BJ (cell line): ENCODE measurements around the gene MEMO1. TPM values are rescaled to one million over a fixed set of nuclear protein-coding genes. Genes with fewer than 3 reads are reported as not detected.
"Not testable (repeated sequence)": the region's sequence is repeated elsewhere in the genome, so short reads cannot be mapped to it uniquely, and the experiment has no call there.

Source experiments
- CTCF ChIA-PET: fragments of 350-600 bp; formaldehyde crosslinking; extraction: SDS; loops from one replicate; lab custom pipeline; 2021; ENCODE audit warnings: antibody characterized with exemption, inconsistent platforms; lab: Yijun Ruan, JAX
- POLR2A ChIA-PET: fragments of 300-600 bp; sonication (Branson Sonifier 250); formaldehyde crosslinking; extraction: SDS; loops from one replicate; lab custom pipeline; 2021; ENCODE audit warnings: antibody characterized with exemption; lab: Charles Lee
- DNase-seq: peaks from one replicate; pipeline ENCODE4 v3.0.0-alpha.2; 2011; ENCODE audit warnings: low read depth
- H3K27me3 ChIP-seq: 2 replicates; pipeline ENCODE4 v1.6.0; 2011; ENCODE audit warnings: low read length; ENCODE audit not compliant: control insufficient read depth, insufficient read depth
- H3K36me3 ChIP-seq: 2 replicates; pipeline ENCODE4 v1.5.1; 2011; ENCODE audit warnings: low read length; ENCODE audit not compliant: control insufficient read depth, insufficient read depth
- H3K4me3 ChIP-seq: 2 replicates; pipeline ENCODE4 v1.5.1; 2011; ENCODE audit warnings: low read depth, mild to moderate bottlenecking, control low read depth, low read length
- polyA minus RNA-seq: library from RNA; depleted of rRNA, polyadenylated mRNA; stranded (reverse); fragments of >200 nt; gene quantifications from 2 replicates; pipeline ENCODE4 v1.2.3, GENCODE V29; 2011; rRNA and poly(A)+ RNA removed
- polyA plus RNA-seq: library from polyadenylated mRNA; depleted of rRNA; stranded (reverse); fragments of >200 nt; gene quantifications from 2 replicates; pipeline ENCODE4 v1.2.3, GENCODE V29; 2011; rRNA removed
- TF ChIP-seq, protein P1 (sequence below): IDR thresholded peaks from 2 replicates; pipeline ENCODE4 v1.5.1; 2011; ENCODE audit warnings: low read depth, mild to moderate bottlenecking, control low read depth, inconsistent platforms, low read length, moderate library complexity; ENCODE audit not compliant: insufficient read depth

MEMO1 gene
- polyA plus RNA-seq (42.0 and 47.8 TPM in 2 replicates), polyA minus RNA-seq (27.0 and 27.2 TPM in 2 replicates)

DNA sequence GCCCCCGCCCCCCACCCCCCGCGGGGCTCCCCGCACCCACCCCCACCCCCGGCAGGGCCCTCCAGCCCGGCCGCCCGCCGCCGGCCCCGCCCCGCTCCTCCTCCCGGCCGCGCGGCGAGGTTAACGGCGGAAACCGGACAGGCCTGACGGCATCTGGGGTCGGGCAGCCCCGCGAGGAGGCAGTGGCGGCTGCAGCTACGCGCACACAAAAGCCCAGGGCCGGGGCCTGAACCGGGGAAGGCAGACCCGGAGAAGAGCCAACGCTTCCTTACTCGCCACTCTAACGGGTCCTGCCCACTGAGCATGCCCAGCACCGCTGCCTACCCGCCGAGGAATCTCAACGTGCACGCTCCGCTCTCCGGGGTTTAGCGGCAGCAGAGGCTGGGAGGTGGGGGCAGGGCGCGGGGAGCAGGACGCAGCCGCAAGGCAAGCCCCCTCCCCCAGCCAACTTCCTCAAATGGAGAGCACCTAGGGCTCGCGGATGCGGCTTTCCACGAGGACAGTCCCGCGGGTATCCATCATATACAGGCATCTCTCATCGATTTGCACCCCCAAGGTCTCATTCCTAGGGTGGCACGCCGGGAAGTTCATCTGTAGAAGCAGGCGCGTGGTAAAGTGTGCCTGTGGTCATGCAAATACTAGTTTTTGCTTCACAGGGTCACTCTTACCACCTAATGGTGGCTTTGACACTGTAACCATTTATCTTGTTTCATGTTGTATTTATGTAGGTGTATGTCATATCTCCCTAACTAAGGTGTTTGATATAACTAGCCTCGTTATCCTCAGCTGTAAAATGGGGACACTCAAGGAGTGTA is at the start of gene MEMO1:
MEMO1 (minus strand) TSS at position 339 of the 815 bp plus-strand sequence. CDS start 761 bp downstream, outside the sequence.
- ChIA-PET CTCF (interaction anchor here (0.8 kb wide), 1 partner anchor 9 kb away, joined by 3 read pairs; no protein-coding TSS in a partner anchor), POLR2A (no interaction called here)
- H3K4me3 ChIP-seq, result peak within 1 kb of the TSS; percentile 98
- no peaks in the 10 kb centered on the region for H3K27me3 ChIP-seq
- no peaks in the 10 kb centered on the region for H3K36me3 ChIP-seq
- TF ChIP-seq, protein P1, sequence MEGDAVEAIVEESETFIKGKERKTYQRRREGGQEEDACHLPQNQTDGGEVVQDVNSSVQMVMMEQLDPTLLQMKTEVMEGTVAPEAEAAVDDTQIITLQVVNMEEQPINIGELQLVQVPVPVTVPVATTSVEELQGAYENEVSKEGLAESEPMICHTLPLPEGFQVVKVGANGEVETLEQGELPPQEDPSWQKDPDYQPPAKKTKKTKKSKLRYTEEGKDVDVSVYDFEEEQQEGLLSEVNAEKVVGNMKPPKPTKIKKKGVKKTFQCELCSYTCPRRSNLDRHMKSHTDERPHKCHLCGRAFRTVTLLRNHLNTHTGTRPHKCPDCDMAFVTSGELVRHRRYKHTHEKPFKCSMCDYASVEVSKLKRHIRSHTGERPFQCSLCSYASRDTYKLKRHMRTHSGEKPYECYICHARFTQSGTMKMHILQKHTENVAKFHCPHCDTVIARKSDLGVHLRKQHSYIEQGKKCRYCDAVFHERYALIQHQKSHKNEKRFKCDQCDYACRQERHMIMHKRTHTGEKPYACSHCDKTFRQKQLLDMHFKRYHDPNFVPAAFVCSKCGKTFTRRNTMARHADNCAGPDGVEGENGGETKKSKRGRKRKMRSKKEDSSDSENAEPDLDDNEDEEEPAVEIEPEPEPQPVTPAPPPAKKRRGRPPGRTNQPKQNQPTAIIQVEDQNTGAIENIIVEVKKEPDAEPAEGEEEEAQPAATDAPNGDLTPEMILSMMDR, result no peak
- DNase-seq, result peak; percentile 60

DNA sequence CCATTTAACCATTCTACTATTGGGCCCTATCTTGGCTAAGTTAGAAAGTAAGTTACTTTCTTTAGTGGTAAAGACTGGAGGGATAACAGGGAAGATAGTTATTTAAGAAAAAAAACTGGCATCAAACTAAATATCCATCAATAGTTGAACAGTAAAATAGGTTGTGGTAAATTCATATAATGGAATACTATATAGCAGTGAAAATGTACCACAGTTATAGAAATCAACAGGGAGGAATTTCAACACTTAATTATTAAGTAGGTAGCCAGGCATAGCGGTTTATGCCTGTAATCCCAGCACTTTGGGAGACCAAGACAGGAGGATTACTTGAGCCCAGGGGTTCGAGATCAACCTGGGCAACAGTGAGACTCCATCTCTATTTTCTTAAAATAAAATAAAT is 49.5 kb upstream of the MEMO1 start:
- no peaks in the 10 kb centered on the region for H3K27me3 ChIP-seq
- ChIA-PET POLR2A (no interaction called here), CTCF (interaction anchor here (0.6 to 0.7 kb wide), 3 partner anchors 38 to 1090 kb away, joined by 3 to 4 read pairs (median 3); no protein-coding TSS in a partner anchor)
- no peak for DNase-seq
- TF ChIP-seq, protein P1, result no peak
- H3K4me3 ChIP-seq, result no peak overlapping the region
- H3K36me3 ChIP-seq, result no peaks in the 10 kb centered on the region

DNA sequence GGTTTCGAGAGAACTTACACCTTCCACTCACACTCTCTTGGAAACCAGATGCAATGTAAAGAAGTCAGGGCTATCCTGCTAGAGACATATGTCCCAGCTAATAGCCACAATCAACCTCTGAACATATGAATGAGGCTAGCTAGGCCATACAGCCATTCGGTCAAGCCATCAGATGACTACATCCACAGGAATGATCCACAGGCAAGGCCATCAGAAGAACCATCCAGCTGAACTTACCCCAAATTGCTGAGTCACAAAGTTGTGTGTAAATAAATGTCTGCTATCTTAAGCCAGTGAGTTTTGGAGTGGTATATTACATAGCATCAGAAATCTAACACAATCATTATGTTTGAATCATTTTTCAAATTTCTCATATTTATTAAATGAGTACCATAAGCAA is 47.3 kb upstream of the MEMO1 start:
- TF ChIP-seq, protein P1, result no peak
- H3K4me3 ChIP-seq, result no peak overlapping the region
- no peak for DNase-seq
- POLR2A ChIA-PET, result no interaction called here
- CTCF ChIA-PET, result interaction anchor here (1.3 kb wide), 1 partner anchor 18 kb away, joined by 3 read pairs; the partner anchor contains the start of gene DPY30
- no peaks in the 10 kb centered on the region for H3K27me3 ChIP-seq
- no peaks in the 10 kb centered on the region for H3K36me3 ChIP-seq

DNA sequence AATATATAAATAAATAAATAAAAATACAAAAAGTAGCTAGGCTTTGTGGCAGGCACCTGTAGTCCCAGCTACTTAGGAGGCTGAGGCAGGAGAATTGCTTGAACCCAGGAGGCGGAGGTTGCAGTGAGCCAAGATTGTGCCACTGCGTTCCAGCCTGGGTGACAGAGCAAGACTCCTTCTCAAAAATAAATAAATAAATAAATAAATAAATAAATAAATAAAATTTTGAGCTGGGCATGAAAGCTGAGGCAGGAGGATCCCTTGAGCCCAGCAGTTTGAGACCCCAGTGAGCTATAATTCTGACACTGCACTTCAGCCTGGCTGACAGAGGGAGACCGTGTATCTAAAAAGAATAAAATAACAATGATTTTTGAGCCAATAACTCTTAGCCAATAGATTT is 43.8 kb upstream of the MEMO1 start:
- H3K27me3 ChIP-seq, POLR2A ChIA-PET, H3K36me3 ChIP-seq, DNase-seq, H3K4me3 ChIP-seq: not testable (repeated sequence)
- CTCF ChIA-PET, result interaction anchor here (0.7 to 1.3 kb wide), 2 partner anchors 9 to 51 kb away, joined by 3 read pairs; partner anchors contain the start of gene SPAST

DNA sequence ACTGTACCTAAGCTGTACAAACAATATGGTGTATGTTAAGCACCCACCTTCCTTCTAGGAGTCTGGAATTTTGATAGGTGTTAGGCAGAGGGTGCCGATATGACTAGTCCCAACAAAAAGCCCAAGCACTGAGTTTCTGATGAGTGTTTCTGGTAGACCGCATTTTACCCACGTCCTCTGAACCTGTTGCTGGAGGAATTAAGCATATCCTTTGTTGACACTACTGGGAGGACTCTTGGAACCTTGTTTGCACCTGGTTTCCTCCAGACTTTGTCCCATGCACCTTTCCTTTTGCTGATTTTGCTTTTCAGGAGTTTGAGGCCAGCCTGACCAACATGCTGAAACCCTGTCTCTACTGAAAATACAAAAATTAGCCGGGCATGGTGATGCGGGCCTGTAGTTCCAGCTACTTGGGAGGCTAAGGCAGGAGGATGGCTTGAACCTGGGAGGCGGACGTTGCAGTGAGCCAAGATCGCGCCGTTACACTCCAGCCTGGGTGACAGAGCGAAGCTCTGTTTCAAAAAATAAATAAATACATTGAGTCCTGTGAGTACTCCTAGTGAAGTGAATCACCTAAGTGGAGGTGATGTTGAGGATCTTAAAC is 41.1 kb upstream of the MEMO1 start:
- ChIA-PET POLR2A (interaction anchor here (0.7 kb wide), 1 partner anchor 10 kb away, joined by 8 read pairs; no protein-coding TSS in a partner anchor), CTCF (interaction anchor here (0.6 kb wide), 1 partner anchor 70 kb away, joined by 3 read pairs; no protein-coding TSS in a partner anchor)
- H3K36me3 ChIP-seq, result no peaks in the 10 kb centered on the region
- DNase-seq, result no peak
- no peaks in the 10 kb centered on the region for H3K27me3 ChIP-seq
- TF ChIP-seq, protein P1, result no peak
- H3K4me3 ChIP-seq, result no peak overlapping the region
